ENCODE data around the gene DOCK8.

DNA sequence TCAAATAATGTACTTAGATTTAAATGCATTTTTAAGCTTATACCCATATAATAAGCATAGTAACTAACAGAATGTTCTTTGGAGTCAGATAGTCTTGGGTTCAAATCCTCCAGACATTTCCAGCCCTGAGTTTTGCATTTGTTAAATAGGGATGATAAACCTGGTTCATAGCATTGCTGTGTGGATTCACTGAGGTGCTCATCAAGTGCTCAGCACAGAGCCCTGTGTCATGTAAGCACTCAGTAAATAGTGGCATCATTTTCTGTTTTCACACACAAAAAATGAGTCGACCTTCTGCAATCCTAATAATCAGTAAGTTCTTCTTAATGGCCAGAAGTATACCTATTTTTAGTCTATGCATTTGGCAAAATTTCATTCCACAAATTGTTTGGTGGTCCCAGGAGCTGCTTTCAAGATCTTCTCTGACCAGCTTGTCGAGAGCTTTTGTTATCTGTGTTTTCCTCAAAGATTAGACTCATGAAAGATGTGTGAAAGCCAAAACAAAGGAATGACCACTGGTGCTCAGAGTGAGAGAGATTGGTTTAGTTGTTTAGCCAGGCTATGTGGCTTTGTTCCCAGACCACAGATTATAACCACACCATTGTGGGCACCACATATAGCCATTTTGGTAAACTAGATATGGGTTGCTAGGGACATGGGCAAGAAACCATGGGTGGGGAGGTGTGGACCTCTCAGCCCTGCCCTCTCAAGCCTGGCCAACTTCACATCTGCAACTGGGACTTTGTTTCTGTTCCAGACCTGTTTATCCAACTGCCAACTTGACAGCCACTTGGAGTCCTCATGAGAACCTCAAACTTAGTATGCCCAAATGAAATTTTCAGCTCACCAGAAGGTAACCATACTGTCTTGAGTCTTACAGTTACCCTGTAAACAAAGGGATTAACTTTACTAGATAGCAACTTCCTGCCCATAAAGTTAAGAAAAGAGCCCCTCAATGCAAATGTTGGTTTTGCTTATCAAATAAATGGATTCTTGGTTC, 45.0 kb downstream of the DOCK8 start:
- TF ChIP-seq, protein P1, sequence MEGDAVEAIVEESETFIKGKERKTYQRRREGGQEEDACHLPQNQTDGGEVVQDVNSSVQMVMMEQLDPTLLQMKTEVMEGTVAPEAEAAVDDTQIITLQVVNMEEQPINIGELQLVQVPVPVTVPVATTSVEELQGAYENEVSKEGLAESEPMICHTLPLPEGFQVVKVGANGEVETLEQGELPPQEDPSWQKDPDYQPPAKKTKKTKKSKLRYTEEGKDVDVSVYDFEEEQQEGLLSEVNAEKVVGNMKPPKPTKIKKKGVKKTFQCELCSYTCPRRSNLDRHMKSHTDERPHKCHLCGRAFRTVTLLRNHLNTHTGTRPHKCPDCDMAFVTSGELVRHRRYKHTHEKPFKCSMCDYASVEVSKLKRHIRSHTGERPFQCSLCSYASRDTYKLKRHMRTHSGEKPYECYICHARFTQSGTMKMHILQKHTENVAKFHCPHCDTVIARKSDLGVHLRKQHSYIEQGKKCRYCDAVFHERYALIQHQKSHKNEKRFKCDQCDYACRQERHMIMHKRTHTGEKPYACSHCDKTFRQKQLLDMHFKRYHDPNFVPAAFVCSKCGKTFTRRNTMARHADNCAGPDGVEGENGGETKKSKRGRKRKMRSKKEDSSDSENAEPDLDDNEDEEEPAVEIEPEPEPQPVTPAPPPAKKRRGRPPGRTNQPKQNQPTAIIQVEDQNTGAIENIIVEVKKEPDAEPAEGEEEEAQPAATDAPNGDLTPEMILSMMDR (optimal IDR thresholded peaks at IDR 0.05 in 1 of 3, IDR thresholded peaks at IDR 0.05 in 1 of 3, conservative IDR thresholded peaks at IDR 0.05 in 1 of 3; ENCODE audit: extremely low read depth in 1 of 3, insufficient read depth in 2 of 3, low read length in 3 of 3) = no peak
- no peak for TF ChIP-seq EZH2 (IDR thresholded peaks at IDR 0.05; ENCODE audit: low read length)
